HCT116 (cell line): ENCODE measurements around the gene UCK1. TPM values are rescaled to one million over a fixed set of nuclear protein-coding genes. Genes with fewer than 3 reads are reported as not detected.

Source experiments
- ATAC-seq: fragments of 200-7000 bp; cut with Tn5 transposase; 2 replicates; pipeline ENCODE4 v1.9.1; 2020; ENCODE audit warnings: mild to moderate bottlenecking, moderate library complexity
- BruUV-seq: library from RNA; stranded (reverse); fragments of 400-500 nt; replicated peaks from 2 replicates; lab custom pipeline; 2021; lab: Mats Ljungman, UMichigan
- CTCF ChIA-PET: fragments of 300-600 bp; sonication (Branson Sonifier 250); formaldehyde crosslinking; loops from one replicate; lab custom pipeline; 2021; ENCODE audit warnings: antibody characterized with exemption; lab: Charles Lee
- POLR2A ChIA-PET: fragments of 300-600, 350-600 bp; sonication (Branson Sonifier 250); formaldehyde crosslinking; loops from one replicate; lab custom pipeline; 2021; ENCODE audit warnings: antibody characterized with exemption; lab: Charles Lee
- RAD21 ChIA-PET, 2 experiments: fragments of 300-600 bp; sonication (Branson Sonifier 250); formaldehyde crosslinking; loops; one replicate each; lab custom pipeline; 2023; ENCODE audit warnings: low total read pairs in 2 of 2; ENCODE audit not compliant: uncharacterized antibody in 2 of 2, unreplicated experiment in 2 of 2, low non-redundant PET in 1 of 2; lab: Charles Lee
- DNase-seq: peaks from one replicate; pipeline ENCODE4 v3.0.0-alpha.2; 2010; ENCODE audit warnings: low read depth, low spot score
- H2AFZ ChIP-seq: fragments of 200-600 bp; shearing (Covaris generic), sonication (generic); 2 replicates; pipeline ENCODE4 v1.6.1; 2017; ENCODE audit warnings: low read depth, mixed run types, mixed read lengths, antibody characterized with exemption, low read length; ENCODE audit not compliant: poor library complexity, severe bottlenecking
- H3K27ac ChIP-seq: 2 replicates; pipeline ENCODE4 v1.5.1; 2012; ENCODE audit warnings: low read depth, low read length
- H3K27me3 ChIP-seq: fragments of 200-600 bp; sonication (generic); 2 replicates; pipeline ENCODE4 v1.6.1; 2016; ENCODE audit warnings: mixed run types, low read length, mixed read lengths; ENCODE audit not compliant: insufficient read depth
- H3K36me3 ChIP-seq, 2 experiments: fragments of 200-500 bp in 1 of 2; fragments of 200-600 bp in 1 of 2; sonication (Bioruptor generic) in 1 of 2; sonication (generic) in 1 of 2; 2 replicates each; pipeline versions ENCODE4 v1.5.1 to v1.6.1; 2014 to 2016; ENCODE audit warnings: low read length in 2 of 2, inconsistent platforms in 1 of 2, mixed read lengths in 1 of 2, mixed run types in 1 of 2; ENCODE audit not compliant: insufficient read depth in 2 of 2, control insufficient read depth in 1 of 2
- H3K4me1 ChIP-seq, 2 experiments: fragments of 200-600 bp in 1 of 2; sonication (generic) in 1 of 2; 2 replicates each; pipeline versions ENCODE4 v1.5.1 to v1.6.1; 2012 to 2017; ENCODE audit warnings: low read length in 2 of 2, inconsistent platforms in 1 of 2, mild to moderate bottlenecking in 1 of 2, mixed read lengths in 1 of 2, mixed run types in 1 of 2, moderate library complexity in 1 of 2; ENCODE audit not compliant: insufficient read depth in 2 of 2, control insufficient read depth in 1 of 2
- H3K4me2 ChIP-seq: fragments of 200-600 bp; sonication (generic); 2 replicates; pipeline ENCODE4 v1.6.1; 2017; ENCODE audit warnings: mixed run types, low read length, mixed read lengths
- H3K4me3 ChIP-seq, 2 experiments: fragments of 200-600 bp in 1 of 2; sonication (generic) in 1 of 2; replicated peaks in 1 of 2; 2 replicates each; pipeline ENCODE4 v1.5.1; 2011 to 2016; ENCODE audit warnings: low read length in 2 of 2, control low read depth in 1 of 2, low read depth in 1 of 2, mild to moderate bottlenecking in 1 of 2, mixed read lengths in 1 of 2, mixed run types in 1 of 2
- H3K79me2 ChIP-seq: fragments of 200-600 bp; sonication (generic); 2 replicates; pipeline ENCODE4 v1.6.1; 2017; ENCODE audit warnings: mild to moderate bottlenecking, mixed run types, low read length, moderate library complexity, mixed read lengths; ENCODE audit not compliant: insufficient read depth
- H3K9ac ChIP-seq: fragments of 200-600 bp; sonication (generic); 2 replicates; pipeline ENCODE4 v1.6.1; 2016; ENCODE audit warnings: low read length, mixed read lengths
- H3K9me2 ChIP-seq: fragments of 200-600 bp; sonication (generic), shearing (Covaris generic); 2 replicates; pipeline ENCODE4 v1.6.1; 2017; ENCODE audit warnings: mixed run types, mild to moderate bottlenecking, moderate library complexity; ENCODE audit not compliant: insufficient read depth
- H3K9me3 ChIP-seq, 2 experiments: fragments of 200-500 bp in 1 of 2; fragments of 200-600 bp in 1 of 2; sonication (Bioruptor generic) in 1 of 2; sonication (generic) in 1 of 2; 2 replicates each; pipeline ENCODE4 v1.6.1; 2014 to 2017; ENCODE audit warnings: low read length in 2 of 2, mixed read lengths in 2 of 2, inconsistent platforms in 1 of 2, low read depth in 1 of 2, mild to moderate bottlenecking in 1 of 2, mixed run types in 1 of 2, moderate library complexity in 1 of 2; ENCODE audit not compliant: control insufficient read depth in 1 of 2, insufficient read depth in 1 of 2
- H4K20me1 ChIP-seq: fragments of 200-600 bp; sonication (generic), shearing (Covaris generic); 2 replicates; pipeline ENCODE4 v1.6.1; 2017; ENCODE audit warnings: mixed run types, mild to moderate bottlenecking, moderate library complexity; ENCODE audit not compliant: insufficient read depth
- CBX3 ChIP-seq: IDR thresholded peaks from 2 replicates; pipeline ENCODE4 v1.6.1; 2012; ENCODE audit warnings: low read depth
- EGR1 ChIP-seq: IDR thresholded peaks from 2 replicates; pipeline ENCODE4 v1.6.1; 2012; ENCODE audit warnings: low read depth
- ELF1 ChIP-seq: IDR thresholded peaks from 2 replicates; pipeline ENCODE4 v1.6.1; 2012; ENCODE audit warnings: low read depth, borderline replicate concordance
- EZH2 ChIP-seq: fragments of 200-600 bp; sonication (generic); IDR thresholded peaks from 2 replicates; pipeline ENCODE4 v1.6.1; 2017; ENCODE audit warnings: antibody characterized with exemption, mixed run types
- FOSL1 ChIP-seq: IDR thresholded peaks from 2 replicates; pipeline ENCODE4 v1.6.1; 2012; ENCODE audit warnings: low read depth
- JUND ChIP-seq: IDR thresholded peaks from 2 replicates; pipeline ENCODE4 v1.6.1; 2012
- POLR2AphosphoS5 ChIP-seq: IDR thresholded peaks from 2 replicates; pipeline ENCODE4 v1.6.1; 2011; ENCODE audit warnings: mild to moderate bottlenecking, low read depth, low read length, moderate library complexity
- SIN3A ChIP-seq: IDR thresholded peaks from 2 replicates; pipeline ENCODE4 v1.6.1; 2012; ENCODE audit warnings: low read depth
- SP1 ChIP-seq: IDR thresholded peaks from 2 replicates; pipeline ENCODE4 v1.6.1; 2012; ENCODE audit warnings: low read depth
- SRF ChIP-seq: IDR thresholded peaks from 2 replicates; pipeline ENCODE4 v1.6.1; 2012; ENCODE audit warnings: low read depth
- TCF7L2 ChIP-seq: IDR thresholded peaks from 2 replicates; pipeline ENCODE4 v1.7.0; 2011; ENCODE audit warnings: borderline replicate concordance, inconsistent platforms; ENCODE audit not compliant: insufficient read depth, insufficient read length; ENCODE audit errors: extremely low read depth
- ZFX ChIP-seq: fragments of 450-650 bp; IDR thresholded peaks from 2 replicates; pipeline ENCODE4 v1.6.1; 2017
- intact Hi-C: fragments of 100-400 bp; cut with micrococcal nuclease; formaldehyde crosslinking; loops from 2 replicates; pipeline ENCODE4 v1.10.0; 2022
- total RNA-seq: library from RNA; stranded (reverse); gene quantifications from one replicate; pipeline ENCODE4 v1.2.1, GENCODE V29; 2021; ENCODE audit not compliant: unreplicated experiment
- TF ChIP-seq, protein P1 (sequence below), 3 experiments: fragments of 200-600 bp in 1 of 3; sonication (generic) in 1 of 3; IDR thresholded peaks in 2 of 3; conservative IDR thresholded peaks in 1 of 3; 2 replicates each; pipeline ENCODE4 v1.5.1; 2012 to 2017; ENCODE audit warnings: low read depth in 2 of 3, low read length in 2 of 3, antibody characterized with exemption in 1 of 3, borderline replicate concordance in 1 of 3, control low read depth in 1 of 3, mild to moderate bottlenecking in 1 of 3, mixed read lengths in 1 of 3, mixed run types in 1 of 3, moderate library complexity in 1 of 3; ENCODE audit not compliant: insufficient read depth in 1 of 3
- TF ChIP-seq, protein P2 (sequence below): IDR thresholded peaks from 2 replicates; pipeline ENCODE4 v1.6.1; 2012
- TF ChIP-seq, protein P3 (sequence below): IDR thresholded peaks from 2 replicates; pipeline ENCODE4 v1.6.1; 2011; ENCODE audit warnings: mild to moderate bottlenecking, low read length, moderate library complexity; ENCODE audit not compliant: insufficient replicate concordance; ENCODE audit errors: extremely low read depth
- TF ChIP-seq, protein P4 (sequence below): IDR thresholded peaks from 2 replicates; pipeline ENCODE4 v1.6.1; 2012; ENCODE audit warnings: low read depth

The UCK1 gene
- total RNA-seq, 1 experiment from 2014 or later: 17.5 TPM

DNA sequence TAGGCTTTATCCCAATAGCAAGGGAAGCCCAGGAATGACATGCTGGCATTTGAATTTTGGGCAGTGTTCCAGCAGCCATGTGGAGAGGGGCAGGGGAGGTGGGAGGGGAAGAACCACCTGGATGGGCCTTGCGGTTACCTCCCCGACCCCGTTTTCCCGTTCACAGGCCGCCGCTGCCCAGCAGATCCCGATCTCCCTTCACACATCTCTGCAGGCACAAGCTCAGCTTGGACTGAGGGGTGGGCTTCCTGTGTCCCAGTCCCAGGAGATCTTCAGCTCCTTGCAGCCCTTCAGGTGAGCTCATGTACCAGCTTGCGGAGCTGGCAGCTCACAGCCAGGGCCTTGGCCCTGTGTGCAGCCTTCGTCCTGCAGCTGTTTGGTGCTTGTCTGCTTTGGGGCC, 44.1 kb downstream of the UCK1 start (continued):
- TF ChIP-seq POLR2AphosphoS5: no peak
- no peak for TF ChIP-seq EGR1
- TF ChIP-seq SP1: no peak
- TF ChIP-seq TCF7L2: no peak
- TF ChIP-seq, protein P1, sequence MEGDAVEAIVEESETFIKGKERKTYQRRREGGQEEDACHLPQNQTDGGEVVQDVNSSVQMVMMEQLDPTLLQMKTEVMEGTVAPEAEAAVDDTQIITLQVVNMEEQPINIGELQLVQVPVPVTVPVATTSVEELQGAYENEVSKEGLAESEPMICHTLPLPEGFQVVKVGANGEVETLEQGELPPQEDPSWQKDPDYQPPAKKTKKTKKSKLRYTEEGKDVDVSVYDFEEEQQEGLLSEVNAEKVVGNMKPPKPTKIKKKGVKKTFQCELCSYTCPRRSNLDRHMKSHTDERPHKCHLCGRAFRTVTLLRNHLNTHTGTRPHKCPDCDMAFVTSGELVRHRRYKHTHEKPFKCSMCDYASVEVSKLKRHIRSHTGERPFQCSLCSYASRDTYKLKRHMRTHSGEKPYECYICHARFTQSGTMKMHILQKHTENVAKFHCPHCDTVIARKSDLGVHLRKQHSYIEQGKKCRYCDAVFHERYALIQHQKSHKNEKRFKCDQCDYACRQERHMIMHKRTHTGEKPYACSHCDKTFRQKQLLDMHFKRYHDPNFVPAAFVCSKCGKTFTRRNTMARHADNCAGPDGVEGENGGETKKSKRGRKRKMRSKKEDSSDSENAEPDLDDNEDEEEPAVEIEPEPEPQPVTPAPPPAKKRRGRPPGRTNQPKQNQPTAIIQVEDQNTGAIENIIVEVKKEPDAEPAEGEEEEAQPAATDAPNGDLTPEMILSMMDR (IDR thresholded peaks at IDR 0.05 in 2 of 3, conservative IDR thresholded peaks at IDR 0.05 in 1 of 3; ENCODE audit: borderline replicate concordance in 1 of 3, insufficient read depth in 1 of 3, low read depth in 2 of 3, low read length in 2 of 3): no peak
- TF ChIP-seq EZH2: no peak
- TF ChIP-seq, protein P2, sequence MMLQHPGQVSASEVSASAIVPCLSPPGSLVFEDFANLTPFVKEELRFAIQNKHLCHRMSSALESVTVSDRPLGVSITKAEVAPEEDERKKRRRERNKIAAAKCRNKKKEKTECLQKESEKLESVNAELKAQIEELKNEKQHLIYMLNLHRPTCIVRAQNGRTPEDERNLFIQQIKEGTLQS: no peak
- TF ChIP-seq ZFX: no peak
- TF ChIP-seq SRF: no peak

DNA sequence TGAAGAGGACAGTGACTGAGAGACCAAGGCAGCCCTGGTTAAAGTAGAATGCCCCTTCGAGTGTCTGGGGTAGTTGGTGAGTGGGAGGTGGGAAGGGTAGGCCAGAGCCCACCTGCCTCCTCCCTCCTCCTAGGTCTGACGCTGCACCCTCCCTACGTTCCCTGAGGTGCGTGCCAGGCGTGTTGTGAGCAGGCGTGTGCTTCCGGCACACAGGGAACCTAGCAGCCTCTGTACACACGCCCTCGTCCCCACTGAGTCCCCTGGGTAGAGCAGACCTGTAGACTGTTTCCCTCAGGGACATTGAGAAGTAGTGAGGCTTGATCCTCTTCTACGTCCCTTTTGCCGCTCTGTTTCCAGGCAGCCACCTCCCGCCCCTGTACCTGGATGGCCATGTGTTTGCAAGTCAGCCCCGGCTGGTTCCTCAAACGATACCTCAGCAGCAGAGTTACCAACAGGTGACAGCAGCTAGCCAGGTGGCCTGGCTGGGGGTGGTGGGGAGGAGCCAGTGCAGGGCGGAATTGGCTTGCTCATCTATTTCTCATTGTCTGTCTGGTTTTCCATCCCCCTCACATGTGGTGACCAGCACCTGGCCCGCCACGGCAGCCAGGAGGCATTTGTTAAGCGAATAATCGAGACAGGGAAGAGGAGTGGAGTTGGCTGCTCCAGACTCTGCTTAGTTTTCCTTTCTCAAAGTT, 45.2 kb downstream of the UCK1 start:
- H3K36me3 ChIP-seq: peaks cover 72 to 87% of the 10 kb centered on the region in 2 experiments
- TF ChIP-seq, protein P2: no peak
- TF ChIP-seq ELF1 (no peak), EZH2 (no peak), JUND (no peak), SIN3A (no peak), TCF7L2 (no peak), POLR2AphosphoS5 (no peak), CBX3 (no peak), FOSL1 (no peak), SP1 (no peak), EGR1 (no peak), SRF (no peak)
- TF ChIP-seq, protein P3, sequence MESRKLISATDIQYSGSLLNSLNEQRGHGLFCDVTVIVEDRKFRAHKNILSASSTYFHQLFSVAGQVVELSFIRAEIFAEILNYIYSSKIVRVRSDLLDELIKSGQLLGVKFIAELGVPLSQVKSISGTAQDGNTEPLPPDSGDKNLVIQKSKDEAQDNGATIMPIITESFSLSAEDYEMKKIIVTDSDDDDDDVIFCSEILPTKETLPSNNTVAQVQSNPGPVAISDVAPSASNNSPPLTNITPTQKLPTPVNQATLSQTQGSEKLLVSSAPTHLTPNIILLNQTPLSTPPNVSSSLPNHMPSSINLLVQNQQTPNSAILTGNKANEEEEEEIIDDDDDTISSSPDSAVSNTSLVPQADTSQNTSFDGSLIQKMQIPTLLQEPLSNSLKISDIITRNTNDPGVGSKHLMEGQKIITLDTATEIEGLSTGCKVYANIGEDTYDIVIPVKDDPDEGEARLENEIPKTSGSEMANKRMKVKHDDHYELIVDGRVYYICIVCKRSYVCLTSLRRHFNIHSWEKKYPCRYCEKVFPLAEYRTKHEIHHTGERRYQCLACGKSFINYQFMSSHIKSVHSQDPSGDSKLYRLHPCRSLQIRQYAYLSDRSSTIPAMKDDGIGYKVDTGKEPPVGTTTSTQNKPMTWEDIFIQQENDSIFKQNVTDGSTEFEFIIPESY: no peak
- TF ChIP-seq, protein P4, sequence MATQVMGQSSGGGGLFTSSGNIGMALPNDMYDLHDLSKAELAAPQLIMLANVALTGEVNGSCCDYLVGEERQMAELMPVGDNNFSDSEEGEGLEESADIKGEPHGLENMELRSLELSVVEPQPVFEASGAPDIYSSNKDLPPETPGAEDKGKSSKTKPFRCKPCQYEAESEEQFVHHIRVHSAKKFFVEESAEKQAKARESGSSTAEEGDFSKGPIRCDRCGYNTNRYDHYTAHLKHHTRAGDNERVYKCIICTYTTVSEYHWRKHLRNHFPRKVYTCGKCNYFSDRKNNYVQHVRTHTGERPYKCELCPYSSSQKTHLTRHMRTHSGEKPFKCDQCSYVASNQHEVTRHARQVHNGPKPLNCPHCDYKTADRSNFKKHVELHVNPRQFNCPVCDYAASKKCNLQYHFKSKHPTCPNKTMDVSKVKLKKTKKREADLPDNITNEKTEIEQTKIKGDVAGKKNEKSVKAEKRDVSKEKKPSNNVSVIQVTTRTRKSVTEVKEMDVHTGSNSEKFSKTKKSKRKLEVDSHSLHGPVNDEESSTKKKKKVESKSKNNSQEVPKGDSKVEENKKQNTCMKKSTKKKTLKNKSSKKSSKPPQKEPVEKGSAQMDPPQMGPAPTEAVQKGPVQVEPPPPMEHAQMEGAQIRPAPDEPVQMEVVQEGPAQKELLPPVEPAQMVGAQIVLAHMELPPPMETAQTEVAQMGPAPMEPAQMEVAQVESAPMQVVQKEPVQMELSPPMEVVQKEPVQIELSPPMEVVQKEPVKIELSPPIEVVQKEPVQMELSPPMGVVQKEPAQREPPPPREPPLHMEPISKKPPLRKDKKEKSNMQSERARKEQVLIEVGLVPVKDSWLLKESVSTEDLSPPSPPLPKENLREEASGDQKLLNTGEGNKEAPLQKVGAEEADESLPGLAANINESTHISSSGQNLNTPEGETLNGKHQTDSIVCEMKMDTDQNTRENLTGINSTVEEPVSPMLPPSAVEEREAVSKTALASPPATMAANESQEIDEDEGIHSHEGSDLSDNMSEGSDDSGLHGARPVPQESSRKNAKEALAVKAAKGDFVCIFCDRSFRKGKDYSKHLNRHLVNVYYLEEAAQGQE: no peak
- TF ChIP-seq, all 23 proteins: peak for 0
- ChIA-PET CTCF (no interaction called here), RAD21 (no interaction called here), POLR2A (no interaction called here)
- Histone ChIP-seq H4K20me1 (no peaks in the 10 kb centered on the region), H3K27me3 (no peaks in the 10 kb centered on the region), H3K27ac (no peak overlapping the region), H2AFZ (no peak overlapping the region), H3K4me1 (no peaks in the 10 kb centered on the region), H3K9ac (no peak overlapping the region), H3K4me2 (no peak overlapping the region), H3K79me2 (peaks cover 12% of the 10 kb centered on the region; the same call in 1 of the 2 replicates), H3K4me3 (no peak overlapping the region), H3K9me3 (no peaks in the 10 kb centered on the region), H3K9me2 (no peaks in the 10 kb centered on the region)
- ATAC-seq: no peak
- no peak for DNase-seq
- no TSS peak for BruUV-seq
- intact Hi-C loops: no loop called here
